CD4-positive, alpha-beta T cell treated with Interleukin-15 for 1 hour (primary cell): ENCODE data around the gene ATP2C1.
"Not testable (repeated sequence)": the region's sequence is repeated elsewhere in the genome, so short reads cannot be mapped to it uniquely, and the experiment has no call there.

ENCODE experiments used
- DNase-seq: peaks from one replicate; pipeline ENCODE4 v3.0.0-alpha.2; 2020

ATP2C1 gene

GRCh38 chr3:130893376-130894129, at the start of gene ATP2C1:
ATP2C1 (plus strand) TSS chr3:130894084; CDS start chr3:130894770, 686 bp downstream.
- DNase-seq, result peak; percentile 93

- no peak for DNase-seq
These were observed 49.4 kb upstream of the ATP2C1 start for GRCh38 chr3:130844462-130844861.

GRCh38 chr3:130846181-130846580, 47.7 kb upstream of the ATP2C1 start:
- no peak for DNase-seq

- DNase-seq, result no peak
These were observed 44.8 kb upstream of the ATP2C1 start for GRCh38 chr3:130849091-130849552.

GRCh38 chr3:130850044-130850797, 43.7 kb upstream of the ATP2C1 start:
- DNase-seq, result peak; percentile 52

GRCh38 chr3:130850843-130851242, 43.0 kb upstream of the ATP2C1 start:
- no peak for DNase-seq

GRCh38 chr3:130851277-130851676, 42.6 kb upstream of the ATP2C1 start:
- DNase-seq, result no peak

GRCh38 chr3:130853581-130853980, 40.3 kb upstream of the ATP2C1 start:
- no peak for DNase-seq

GRCh38 chr3:130854208-130854864, 39.5 kb upstream of the ATP2C1 start:
- no peak for DNase-seq

- peak; percentile 24 for DNase-seq
These were observed 36.4 kb upstream of the ATP2C1 start for GRCh38 chr3:130857336-130858026.

- DNase-seq, result not testable (repeated sequence)
These were observed 31.8 kb upstream of the ATP2C1 start for GRCh38 chr3:130862130-130862529.

- no peak for DNase-seq
These were observed 28.4 kb upstream of the ATP2C1 start for GRCh38 chr3:130865489-130865888.

GRCh38 chr3:130866327-130866726, 27.6 kb upstream of the ATP2C1 start:
- no peak for DNase-seq

- DNase-seq, result no peak
These were observed 23.5 kb upstream of the ATP2C1 start for GRCh38 chr3:130870423-130870822.

- DNase-seq, result no peak
These were observed 17.3 kb upstream of the ATP2C1 start for GRCh38 chr3:130876594-130876993.

GRCh38 chr3:130878464-130878863, 15.4 kb upstream of the ATP2C1 start:
- no peak for DNase-seq

GRCh38 chr3:130889416-130889946, 4.4 kb upstream of the ATP2C1 start:
- no peak for DNase-seq

GRCh38 chr3:130892759-130893375, 1.0 kb upstream of the ATP2C1 start:
- peak; percentile 66 for DNase-seq

GRCh38 chr3:130894130-130894985, 474 bp downstream of the ATP2C1 start:
- peak; percentile 54 for DNase-seq

GRCh38 chr3:130894986-130895280, 1.0 kb downstream of the ATP2C1 start:
- no peak for DNase-seq
